COLO668 (cell line): ENCODE data around the gene SLX1A.
"Not testable (repeated sequence)": the region's sequence is repeated elsewhere in the genome, so short reads cannot be mapped to it uniquely, and the experiment has no call there.

Experiments
- DNase-seq: peaks from one replicate; lab custom pipeline; 2025; ENCODE audit not compliant: unreplicated experiment; lab: John Stamatoyannopoulos, UW

Gene SLX1A

GRCh38 chr16:30193615-30194014, at the start of gene SLX1A, which contains the start of gene BOLA2B:
SLX1A (plus strand) TSS chr16:30193875; CDS start chr16:30194085, 210 bp downstream.
BOLA2B (minus strand) TSS chr16:30193666; CDS start chr16:30193595, 71 bp downstream.
- DNase-seq: not testable (repeated sequence)

- DNase-seq: no peak
These were observed 49.7 kb upstream of the SLX1A start for GRCh38 chr16:30144017-30144416.

GRCh38 chr16:30144917-30145316, 48.8 kb upstream of the SLX1A start:
- no peak for DNase-seq

GRCh38 chr16:30145657-30146056, 48.0 kb upstream of the SLX1A start:
- no peak for DNase-seq

- DNase-seq: no peak
These were observed 45.7 kb upstream of the SLX1A start for GRCh38 chr16:30147843-30148510.

GRCh38 chr16:30149250-30149930, 44.3 kb upstream of the SLX1A start:
- DNase-seq: no peak

GRCh38 chr16:30151091-30151490, 42.6 kb upstream of the SLX1A start:
- no peak for DNase-seq

GRCh38 chr16:30152517-30152916, 41.2 kb upstream of the SLX1A start:
- no peak for DNase-seq

- DNase-seq: no peak
These were observed 38.5 kb upstream of the SLX1A start for GRCh38 chr16:30155188-30155587.

GRCh38 chr16:30157214-30157613, 36.5 kb upstream of the SLX1A start:
- no peak for DNase-seq

GRCh38 chr16:30163538-30163937, 30.1 kb upstream of the SLX1A start:
- no peak for DNase-seq

- DNase-seq: no peak
These were observed 27.3 kb upstream of the SLX1A start for GRCh38 chr16:30166202-30166902.

GRCh38 chr16:30168746-30169145, 24.9 kb upstream of the SLX1A start:
- DNase-seq: not testable (repeated sequence)

- DNase-seq: not testable (repeated sequence)
These were observed 24.3 kb upstream of the SLX1A start for GRCh38 chr16:30169416-30169815.

- DNase-seq: not testable (repeated sequence)
These were observed 23.5 kb upstream of the SLX1A start for GRCh38 chr16:30170145-30170544.

- DNase-seq: no peak
These were observed 20.6 kb upstream of the SLX1A start for GRCh38 chr16:30173054-30173453.

GRCh38 chr16:30176876-30177275, 16.8 kb upstream of the SLX1A start:
- DNase-seq: not testable (repeated sequence)

- DNase-seq: no peak
These were observed 14.5 kb upstream of the SLX1A start for GRCh38 chr16:30179195-30179594.

- DNase-seq: no peak
These were observed 13.7 kb upstream of the SLX1A start for GRCh38 chr16:30179931-30180330.

GRCh38 chr16:30180741-30181140, 12.9 kb upstream of the SLX1A start:
- DNase-seq: no peak

GRCh38 chr16:30183233-30184095, 10.2 kb upstream of the SLX1A start, which contains the start of gene CORO1A:
CORO1A (plus strand) TSS chr16:30183602; CDS start chr16:30185210, 1,608 bp downstream.
- peak; percentile 90 for DNase-seq
